Mesenchymal stem cell (in vitro differentiated cells and primary cell): ENCODE measurements around the gene LUC7L2.
"Not testable (repeated sequence)": the region's sequence is repeated elsewhere in the genome, so short reads cannot be mapped to it uniquely, and the experiment has no call there.

Experiments used
- DNase-seq: peaks from one replicate; pipeline ENCODE4 v3.0.0-alpha.2; 2013
- H2AFZ ChIP-seq: one replicate; pipeline ENCODE4 v1.6.1; 2013; ENCODE audit warnings: low read depth, mild to moderate bottlenecking, control low read depth, inconsistent platforms, low read length, moderate library complexity
- H2AK5ac ChIP-seq: 2 replicates; pipeline ENCODE4 v1.6.1; 2013; ENCODE audit warnings: low read length, moderate library complexity, mild to moderate bottlenecking, inconsistent platforms; ENCODE audit not compliant: severe bottlenecking
- H2BK120ac ChIP-seq: one replicate; pipeline ENCODE4 v1.6.1; 2013; ENCODE audit warnings: low read depth, mild to moderate bottlenecking, inconsistent platforms, low read length, moderate library complexity
- H2BK12ac ChIP-seq, 2 experiments: one replicate each; pipeline ENCODE4 v1.6.1; 2013; ENCODE audit warnings: inconsistent platforms in 2 of 2, low read length in 2 of 2, mild to moderate bottlenecking in 2 of 2, moderate library complexity in 2 of 2, control low read depth in 1 of 2
- H2BK15ac ChIP-seq: one replicate; pipeline ENCODE4 v1.6.1; 2013; ENCODE audit warnings: mild to moderate bottlenecking, low read depth, inconsistent platforms; ENCODE audit not compliant: poor library complexity, severe bottlenecking
- H2BK5ac ChIP-seq: 2 replicates; pipeline ENCODE4 v1.6.1; 2013; ENCODE audit warnings: low read depth, mild to moderate bottlenecking, low read length, control low read depth, inconsistent platforms; ENCODE audit not compliant: poor library complexity, severe bottlenecking
- H3K14ac ChIP-seq, 2 experiments: one replicate each; pipeline ENCODE4 v1.6.1; 2013; ENCODE audit warnings: inconsistent platforms in 2 of 2, low read length in 2 of 2, control low read depth in 1 of 2, mild to moderate bottlenecking in 1 of 2, moderate library complexity in 1 of 2
- H3K18ac ChIP-seq, 2 experiments: one replicate each; pipeline ENCODE4 v1.6.1; 2013; ENCODE audit warnings: inconsistent platforms in 2 of 2, low read length in 2 of 2, control low read depth in 1 of 2, low read depth in 1 of 2, mild to moderate bottlenecking in 1 of 2
- H3K23ac ChIP-seq, 2 experiments: one replicate each; pipeline ENCODE4 v1.6.1; 2013; ENCODE audit warnings: inconsistent platforms in 2 of 2, low read length in 2 of 2, mild to moderate bottlenecking in 2 of 2, moderate library complexity in 2 of 2, control low read depth in 1 of 2
- H3K27ac ChIP-seq: 2 replicates; pipeline ENCODE4 v1.5.1; 2013; ENCODE audit warnings: mild to moderate bottlenecking, moderate library complexity, low read length, control low read depth, inconsistent platforms; ENCODE audit not compliant: poor library complexity, severe bottlenecking
- H3K27me3 ChIP-seq, 2 experiments: 2 replicates each; pipeline versions ENCODE4 v1.6.1 to v1.7.0; 2013; ENCODE audit warnings: low read length in 2 of 2, mild to moderate bottlenecking in 2 of 2, moderate library complexity in 2 of 2, control low read depth in 1 of 2, inconsistent platforms in 1 of 2; ENCODE audit not compliant: control insufficient read depth in 1 of 2, insufficient read depth in 1 of 2
- H3K36me3 ChIP-seq, 2 experiments: 2 replicates each; pipeline versions ENCODE4 v1.6.1 to v1.7.0; 2013; ENCODE audit warnings: low read length in 2 of 2, control low read depth in 1 of 2, inconsistent platforms in 1 of 2, low read depth in 1 of 2, mild to moderate bottlenecking in 1 of 2; ENCODE audit not compliant: insufficient read depth in 2 of 2, control insufficient read depth in 1 of 2
- H3K4ac ChIP-seq, 2 experiments: one replicate each; pipeline ENCODE4 v1.6.1; 2013; ENCODE audit warnings: inconsistent platforms in 2 of 2, low read length in 2 of 2, mild to moderate bottlenecking in 2 of 2, moderate library complexity in 2 of 2, control low read depth in 1 of 2, low read depth in 1 of 2
- H3K4me1 ChIP-seq: 2 replicates; pipeline ENCODE4 v1.6.1; 2013; ENCODE audit warnings: low read depth, low read length, control low read depth; ENCODE audit not compliant: control insufficient read depth, insufficient read depth
- H3K4me2 ChIP-seq: 2 replicates; pipeline ENCODE4 v1.6.1; 2013; ENCODE audit warnings: low read length, mild to moderate bottlenecking, inconsistent platforms; ENCODE audit not compliant: poor library complexity, severe bottlenecking
- H3K4me3 ChIP-seq, 2 experiments: 2 replicates each; pipeline versions ENCODE4 v1.5.1 to v1.7.0; 2013; ENCODE audit warnings: low read length in 2 of 2, mild to moderate bottlenecking in 2 of 2, control low read depth in 1 of 2, low read depth in 1 of 2; ENCODE audit not compliant: insufficient read depth in 1 of 2
- H3K79me1 ChIP-seq: replicated peaks from 2 replicates; pipeline ENCODE4 v1.6.1; 2013; ENCODE audit warnings: mild to moderate bottlenecking, control low read depth, low read length, inconsistent platforms; ENCODE audit not compliant: poor library complexity, severe bottlenecking
- H3K9ac ChIP-seq: 2 replicates; pipeline ENCODE4 v1.7.0; 2013; ENCODE audit warnings: mild to moderate bottlenecking, low read length, moderate library complexity
- H3K9me3 ChIP-seq: 2 replicates; pipeline ENCODE4 v1.7.0; 2013; ENCODE audit warnings: mild to moderate bottlenecking, low read length; ENCODE audit not compliant: control insufficient read depth
- H4K8ac ChIP-seq: one replicate; pipeline ENCODE4 v1.6.1; 2013; ENCODE audit warnings: inconsistent platforms, mild to moderate bottlenecking, low read length, moderate library complexity
- H4K91ac ChIP-seq: one replicate; pipeline ENCODE4 v1.6.1; 2013; ENCODE audit warnings: mild to moderate bottlenecking, low read length, inconsistent platforms
- WGBS: methylation state at CpG from one replicate; pipeline ENCODE4 v1.1.7; 2013; ENCODE audit warnings: mixed read lengths; 5-methylcytosine and 5-hydroxymethylcytosine counted together

Gene LUC7L2

GRCh38 chr7:139407555-139407954, 47.9 kb downstream of the LUC7L2 start:
- Histone ChIP-seq H3K9ac (no peak overlapping the region), H3K36me3 (peaks cover 18 to 94% of the 10 kb centered on the region in 2 experiments), H2BK12ac (no peak overlapping the region), H3K9me3 (no peaks in the 10 kb centered on the region), H3K14ac (no peak overlapping the region), H2BK120ac (no peak overlapping the region), H2BK15ac (no peak overlapping the region), H3K4me3 (no peak overlapping the region), H3K4me2 (no peak overlapping the region), H3K27ac (no peak overlapping the region), H4K91ac (no peak overlapping the region), H3K4me1 (no peaks in the 10 kb centered on the region), H3K18ac (no peak overlapping the region), H2BK5ac (no peak overlapping the region), H3K27me3 (no peaks in the 10 kb centered on the region), H2AK5ac (no peak overlapping the region), H2AFZ (no peak overlapping the region), H3K23ac (no peak overlapping the region), H3K4ac (no peak overlapping the region), H4K8ac (no peak overlapping the region), H3K79me1 (peaks cover 14% of the 10 kb centered on the region)
- no CpG with 5 or more reads among the region's 1 CpG for WGBS
- DNase-seq = no peak

DNA sequence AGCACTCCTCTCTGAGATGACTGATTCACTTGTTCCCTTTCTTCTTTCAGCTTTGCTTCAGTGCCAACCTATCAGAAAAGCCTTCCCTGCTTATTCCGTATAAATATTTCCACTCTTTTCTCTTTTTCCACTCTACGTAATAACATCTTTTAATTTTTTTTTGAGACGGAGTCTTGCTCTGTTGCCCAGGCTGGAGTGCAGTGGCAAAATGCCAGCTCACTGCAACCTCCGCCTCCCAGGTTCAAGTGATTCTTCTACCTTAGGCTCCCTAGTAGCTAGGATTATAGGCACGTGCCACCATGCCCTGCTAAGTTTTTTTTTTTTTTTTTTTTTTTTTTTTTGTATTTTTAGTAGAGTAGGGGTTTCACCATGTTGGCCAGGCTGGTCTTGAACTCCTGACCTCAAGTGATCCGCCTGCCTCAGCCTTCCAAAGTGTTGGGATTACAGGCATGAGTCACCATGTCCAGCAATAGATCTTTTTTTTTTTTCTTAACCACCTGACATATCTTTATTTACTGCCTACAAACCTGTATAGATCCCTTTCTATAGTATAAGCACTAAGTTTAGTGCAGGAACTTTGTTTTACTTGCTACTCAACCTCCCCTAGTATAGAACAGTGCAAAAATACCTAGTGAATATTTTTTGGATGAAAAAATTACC, 55.2 kb downstream of the LUC7L2 start:
- peak; percentile 11 for DNase-seq
- H3K27me3 ChIP-seq, H4K91ac ChIP-seq, H3K4ac ChIP-seq, H4K8ac ChIP-seq, H2BK12ac ChIP-seq, H3K4me1 ChIP-seq, H3K23ac ChIP-seq, H3K18ac ChIP-seq, H2BK120ac ChIP-seq, H3K27ac ChIP-seq, H3K4me2 ChIP-seq, H2BK5ac ChIP-seq, H2AK5ac ChIP-seq, H3K4me3 ChIP-seq, H3K9ac ChIP-seq, H2AFZ ChIP-seq, H3K14ac ChIP-seq, H2BK15ac ChIP-seq, H3K9me3 ChIP-seq: not testable (repeated sequence)
- WGBS = 92% methylated on average over 6 of the region's 6 CpGs
- peaks cover 17 to 96% of the 10 kb centered on the region in 2 experiments for H3K36me3 ChIP-seq
- peaks cover 18% of the 10 kb centered on the region for H3K79me1 ChIP-seq

DNA sequence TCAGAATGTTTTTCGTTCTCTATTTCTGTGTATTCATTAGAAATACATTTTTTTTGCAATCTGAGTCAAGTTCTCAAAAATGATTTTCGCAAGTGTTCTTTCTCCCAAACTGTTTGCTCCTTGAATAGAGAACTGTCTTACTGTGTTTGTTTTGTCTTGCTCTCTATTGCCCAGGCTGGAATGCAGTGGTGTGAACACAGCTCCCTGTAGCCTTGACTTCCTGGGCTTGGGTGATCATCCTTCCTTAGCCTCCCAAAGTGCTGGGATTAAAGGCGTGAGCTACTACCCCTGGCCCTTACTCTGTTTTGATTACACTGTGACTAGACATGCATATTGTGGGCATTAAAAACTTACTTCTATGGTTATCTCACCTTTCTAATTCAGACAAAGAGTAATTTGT, 56.7 kb downstream of the LUC7L2 start:
- H4K91ac ChIP-seq = no peak overlapping the region
- H3K4ac ChIP-seq = no peak overlapping the region
- no peak overlapping the region for H2BK15ac ChIP-seq
- H3K79me1 ChIP-seq = peaks cover 23% of the 10 kb centered on the region
- no peak overlapping the region for H2BK120ac ChIP-seq
- no peak overlapping the region for H3K23ac ChIP-seq
- no peak overlapping the region for H3K18ac ChIP-seq
- no peak overlapping the region for H3K4me2 ChIP-seq
- H3K36me3 ChIP-seq = peaks cover 21 to 95% of the 10 kb centered on the region in 2 experiments
- no peak overlapping the region for H2AK5ac ChIP-seq
- no peak overlapping the region for H2AFZ ChIP-seq
- H3K9me3 ChIP-seq = no peaks in the 10 kb centered on the region
- H2BK12ac ChIP-seq = no peak overlapping the region
- H3K4me1 ChIP-seq = no peaks in the 10 kb centered on the region
- H4K8ac ChIP-seq = no peak overlapping the region
- no peaks in the 10 kb centered on the region for H3K27me3 ChIP-seq
- H2BK5ac ChIP-seq = no peak overlapping the region
- DNase-seq = no peak
- H3K14ac ChIP-seq = no peak overlapping the region
- H3K4me3 ChIP-seq = no peak overlapping the region
- no peak overlapping the region for H3K9ac ChIP-seq
- no peak overlapping the region for H3K27ac ChIP-seq
- 100% methylated on average over 1 of the region's 3 CpGs for WGBS

DNA sequence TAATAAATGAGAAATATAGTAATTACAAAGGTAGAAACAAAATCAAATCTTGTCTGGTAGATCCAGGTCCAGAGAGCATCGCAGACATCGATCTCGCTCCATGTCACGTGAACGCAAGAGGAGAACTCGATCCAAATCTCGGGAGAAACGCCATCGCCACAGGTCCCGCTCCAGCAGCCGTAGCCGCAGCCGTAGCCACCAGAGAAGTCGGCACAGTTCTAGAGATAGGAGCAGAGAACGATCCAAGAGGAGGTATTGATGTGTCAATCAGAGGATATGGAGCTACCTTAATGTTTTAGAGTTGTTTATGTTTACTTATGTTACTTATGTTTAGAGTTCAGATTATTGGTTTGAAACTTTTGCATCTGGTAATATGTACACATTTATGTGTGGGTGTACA, 57.8 kb downstream of the LUC7L2 start:
- Histone ChIP-seq H2BK12ac (no peak overlapping the region), H2AK5ac (no peak overlapping the region), H4K8ac (no peak overlapping the region), H4K91ac (no peak overlapping the region), H3K18ac (no peak overlapping the region), H3K79me1 (peaks cover 23% of the 10 kb centered on the region), H3K4me3 (no peak overlapping the region), H3K9ac (no peak overlapping the region), H3K36me3 (peaks cover 21 to 95% of the 10 kb centered on the region in 2 experiments), H3K4me2 (no peak overlapping the region), H2BK5ac (no peak overlapping the region), H2BK15ac (no peak overlapping the region), H3K14ac (no peak overlapping the region), H3K27me3 (no peaks in the 10 kb centered on the region), H3K4me1 (no peaks in the 10 kb centered on the region), H2BK120ac (no peak overlapping the region), H2AFZ (no peak overlapping the region), H3K23ac (no peak overlapping the region), H3K4ac (no peak overlapping the region), H3K9me3 (no peaks in the 10 kb centered on the region), H3K27ac (no peak overlapping the region)
- no peak for DNase-seq
- 98% methylated on average over 15 of the region's 15 CpGs for WGBS
